Liver (tissue), 9 donors: ENCODE measurements around the gene TSHZ2. TPM values are rescaled to one million over a fixed set of nuclear protein-coding genes. Genes with fewer than 3 reads are reported as not detected.

Experiments
- DNase-seq: peaks from one replicate; pipeline ENCODE4 v3.0.0-alpha.2; 2017; ENCODE audit warnings: low spot score
- H3K27ac ChIP-seq, 2 donors: one replicate each; pipeline ENCODE4 v1.7.0; 2013; ENCODE audit warnings: inconsistent platforms in 2 of 2, low read length in 2 of 2, control low read depth in 1 of 2, low read depth in 1 of 2, mild to moderate bottlenecking in 1 of 2
- H3K27me3 ChIP-seq, 4 donors: one replicate each; pipeline versions ENCODE4 v1.6.1 to v1.7.0; 2013; ENCODE audit warnings: low read length in 3 of 4, inconsistent platforms in 1 of 4, mild to moderate bottlenecking in 1 of 4, moderate library complexity in 1 of 4; ENCODE audit not compliant: control insufficient read depth in 4 of 4, insufficient read depth in 4 of 4
- H3K36me3 ChIP-seq, 4 donors: one replicate each; pipeline versions ENCODE4 v1.6.1 to v1.7.0; 2013; ENCODE audit warnings: low read length in 3 of 4, mild to moderate bottlenecking in 3 of 4, low read depth in 1 of 4, moderate library complexity in 1 of 4; ENCODE audit not compliant: control insufficient read depth in 4 of 4, insufficient read depth in 3 of 4
- H3K4me1 ChIP-seq, 4 donors: one replicate each; pipeline versions ENCODE4 v1.6.1 to v1.7.0; 2013; ENCODE audit warnings: low read length in 3 of 4, mild to moderate bottlenecking in 3 of 4, moderate library complexity in 1 of 4; ENCODE audit not compliant: control insufficient read depth in 4 of 4, insufficient read depth in 4 of 4
- H3K4me3 ChIP-seq, 3 donors: one replicate each; pipeline versions ENCODE4 v1.6.1 to v1.7.0; 2013; ENCODE audit warnings: low read length in 3 of 3, control low read depth in 1 of 3, low read depth in 1 of 3, mild to moderate bottlenecking in 1 of 3
- H3K9ac ChIP-seq, 2 donors: one replicate each; pipeline ENCODE4 v1.7.0; 2013; ENCODE audit warnings: low read length in 2 of 2, mild to moderate bottlenecking in 2 of 2, moderate library complexity in 2 of 2, control low read depth in 1 of 2, low read depth in 1 of 2
- H3K9me3 ChIP-seq, 4 donors: one replicate each; pipeline versions ENCODE4 v1.6.1 to v1.7.0; 2013; ENCODE audit warnings: low read length in 3 of 4; ENCODE audit not compliant: control insufficient read depth in 4 of 4
- EGR1 ChIP-seq, 2 donors: IDR thresholded peaks; 2 replicates each; pipeline ENCODE4 v1.6.1; 2016 to 2018; ENCODE audit warnings: antibody characterized with exemption in 2 of 2, low read depth in 2 of 2
- FOXA1 ChIP-seq: IDR thresholded peaks from 2 replicates; pipeline ENCODE4 v1.6.1; 2016; ENCODE audit warnings: antibody characterized with exemption
- FOXA2 ChIP-seq: IDR thresholded peaks from 2 replicates; pipeline ENCODE4 v1.6.1; 2016; ENCODE audit warnings: antibody characterized with exemption
- GABPA ChIP-seq, 2 donors: IDR thresholded peaks in 1 of 2; conservative IDR thresholded peaks in 1 of 2; 2 replicates each; pipeline ENCODE4 v1.6.1; 2016; ENCODE audit warnings: antibody characterized with exemption in 2 of 2, mild to moderate bottlenecking in 1 of 2, moderate library complexity in 1 of 2
- HNF4A ChIP-seq, 2 donors: conservative IDR thresholded peaks; 2 replicates each; pipeline ENCODE4 v1.6.1; 2016; ENCODE audit warnings: antibody characterized with exemption in 2 of 2, mild to moderate bottlenecking in 2 of 2
- JUND ChIP-seq, 2 donors: IDR thresholded peaks; 2 replicates each; pipeline ENCODE4 v1.6.1; 2016; ENCODE audit warnings: antibody characterized with exemption in 2 of 2
- RAD21 ChIP-seq, 2 donors: IDR thresholded peaks; 2 replicates each; pipeline ENCODE4 v1.6.1; 2016; ENCODE audit warnings: antibody characterized with exemption in 2 of 2, mild to moderate bottlenecking in 2 of 2
- RXRA ChIP-seq, 2 donors: IDR thresholded peaks; 2 replicates each; pipeline ENCODE4 v1.6.1; 2017 to 2018; ENCODE audit warnings: antibody characterized with exemption in 2 of 2, mild to moderate bottlenecking in 1 of 2
- SP1 ChIP-seq: IDR thresholded peaks from 2 replicates; pipeline ENCODE4 v1.6.1; 2018; ENCODE audit warnings: antibody characterized with exemption, mild to moderate bottlenecking
- TAF1 ChIP-seq: conservative IDR thresholded peaks from 2 replicates; pipeline ENCODE4 v1.6.1; 2016; ENCODE audit warnings: antibody characterized with exemption, mild to moderate bottlenecking
- YY1 ChIP-seq: IDR thresholded peaks from 2 replicates; pipeline ENCODE4 v1.6.1; 2016; ENCODE audit warnings: antibody characterized with exemption, mild to moderate bottlenecking
- polyA plus RNA-seq, 2 donors: library from polyadenylated mRNA; stranded (reverse) in 1 of 2; unstranded in 1 of 2; fragments of 200-250 nt in 1 of 2; fragments of >200 nt in 1 of 2; fragmentation: Nextera tagmentation in 1 of 2; extraction: Ambion mirVana in 1 of 2; gene quantifications; one replicate each; pipeline versions ENCODE4 v1.2.1 to v1.2.3, GENCODE V29; 2013 to 2015
- total RNA-seq, 2 donors: library from RNA; depleted of rRNA; stranded (reverse); fragments of >200 nt; gene quantifications; one replicate each; pipeline ENCODE4 v1.2.3, GENCODE V29; 2014
- TF ChIP-seq, protein P1 (sequence below): IDR thresholded peaks from 2 replicates; pipeline ENCODE4 v1.6.1; 2016; ENCODE audit warnings: antibody characterized with exemption
- TF ChIP-seq, protein P2 (sequence below): IDR thresholded peaks from 2 replicates; pipeline ENCODE4 v1.6.1; 2016; ENCODE audit warnings: antibody characterized with exemption
- TF ChIP-seq, protein P3 (sequence below): fragments of 150-350 bp; IDR thresholded peaks from 2 replicates; pipeline ENCODE4 v1.5.1; 2017; ENCODE audit warnings: improper control_type of control experiment, low read depth, low read length; ENCODE audit not compliant: missing input control
- TF ChIP-seq, protein P4 (sequence below): IDR thresholded peaks from 2 replicates; pipeline ENCODE4 v1.6.1; 2016; ENCODE audit warnings: antibody characterized with exemption
- TF ChIP-seq, protein P5 (sequence below): IDR thresholded peaks from 2 replicates; pipeline ENCODE4 v1.6.1; 2016; ENCODE audit warnings: antibody characterized with exemption, mild to moderate bottlenecking
- donor health status: healthy.
- donor health status: healthy.
- donor health status: healthy.
- donor health status: healthy.
- donor health status: healthy.

The TSHZ2 gene
- total and polyA plus RNA-seq, 4 donors: 2.9 to 11.3 (median 7.8) TPM

DNA sequence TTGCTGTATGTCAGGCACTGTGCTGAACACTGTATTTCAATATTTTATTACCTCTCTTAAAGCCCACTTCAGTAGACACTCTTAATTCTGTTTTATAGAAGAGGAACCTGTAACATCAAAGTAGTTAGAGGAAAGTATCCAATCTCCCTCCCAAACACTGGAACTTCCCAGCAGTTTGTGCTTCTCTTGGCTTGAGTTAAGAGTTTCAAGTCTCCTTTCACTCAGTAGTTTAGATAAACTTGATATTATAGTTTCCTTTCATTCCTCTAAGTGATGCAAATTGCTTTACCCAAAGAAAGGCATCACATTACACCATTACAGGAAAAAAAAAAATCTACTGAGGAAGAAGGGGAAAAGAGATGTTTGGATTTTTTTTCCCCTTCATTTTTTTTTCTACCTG lies 164.3 kb downstream of the TSHZ2 start:
- no peaks in the 10 kb centered on the region for H3K27me3 ChIP-seq
- no peak for DNase-seq
- H3K9me3 ChIP-seq: no peaks in the 10 kb centered on the region
- no peak overlapping the region for H3K27ac ChIP-seq
- no peaks in the 10 kb centered on the region for H3K4me1 ChIP-seq
- no peak overlapping the region for H3K4me3 ChIP-seq
- TF ChIP-seq RXRA (IDR thresholded peaks at IDR 0.05) (no peak), TAF1 (no peak), FOXA2 (no peak), YY1 (no peak), GABPA (IDR thresholded peaks at IDR 0.05 in 1 of 2, conservative IDR thresholded peaks at IDR 0.05 in 1 of 2) (no peak), FOXA1 (no peak), SP1 (no peak), RAD21 (IDR thresholded peaks at IDR 0.05) (no peak), JUND (IDR thresholded peaks at IDR 0.05) (no peak), HNF4A (conservative IDR thresholded peaks at IDR 0.05) (no peak), EGR1 (IDR thresholded peaks at IDR 0.05; ENCODE audit: low read depth in 2 of 2) (no peak)
- TF ChIP-seq, protein P1, sequence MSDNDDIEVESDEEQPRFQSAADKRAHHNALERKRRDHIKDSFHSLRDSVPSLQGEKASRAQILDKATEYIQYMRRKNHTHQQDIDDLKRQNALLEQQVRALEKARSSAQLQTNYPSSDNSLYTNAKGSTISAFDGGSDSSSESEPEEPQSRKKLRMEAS: no peak
- TF ChIP-seq, protein P2, sequence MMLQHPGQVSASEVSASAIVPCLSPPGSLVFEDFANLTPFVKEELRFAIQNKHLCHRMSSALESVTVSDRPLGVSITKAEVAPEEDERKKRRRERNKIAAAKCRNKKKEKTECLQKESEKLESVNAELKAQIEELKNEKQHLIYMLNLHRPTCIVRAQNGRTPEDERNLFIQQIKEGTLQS: no peak
- TF ChIP-seq, protein P3, sequence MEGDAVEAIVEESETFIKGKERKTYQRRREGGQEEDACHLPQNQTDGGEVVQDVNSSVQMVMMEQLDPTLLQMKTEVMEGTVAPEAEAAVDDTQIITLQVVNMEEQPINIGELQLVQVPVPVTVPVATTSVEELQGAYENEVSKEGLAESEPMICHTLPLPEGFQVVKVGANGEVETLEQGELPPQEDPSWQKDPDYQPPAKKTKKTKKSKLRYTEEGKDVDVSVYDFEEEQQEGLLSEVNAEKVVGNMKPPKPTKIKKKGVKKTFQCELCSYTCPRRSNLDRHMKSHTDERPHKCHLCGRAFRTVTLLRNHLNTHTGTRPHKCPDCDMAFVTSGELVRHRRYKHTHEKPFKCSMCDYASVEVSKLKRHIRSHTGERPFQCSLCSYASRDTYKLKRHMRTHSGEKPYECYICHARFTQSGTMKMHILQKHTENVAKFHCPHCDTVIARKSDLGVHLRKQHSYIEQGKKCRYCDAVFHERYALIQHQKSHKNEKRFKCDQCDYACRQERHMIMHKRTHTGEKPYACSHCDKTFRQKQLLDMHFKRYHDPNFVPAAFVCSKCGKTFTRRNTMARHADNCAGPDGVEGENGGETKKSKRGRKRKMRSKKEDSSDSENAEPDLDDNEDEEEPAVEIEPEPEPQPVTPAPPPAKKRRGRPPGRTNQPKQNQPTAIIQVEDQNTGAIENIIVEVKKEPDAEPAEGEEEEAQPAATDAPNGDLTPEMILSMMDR: no peak
- TF ChIP-seq, protein P4, sequence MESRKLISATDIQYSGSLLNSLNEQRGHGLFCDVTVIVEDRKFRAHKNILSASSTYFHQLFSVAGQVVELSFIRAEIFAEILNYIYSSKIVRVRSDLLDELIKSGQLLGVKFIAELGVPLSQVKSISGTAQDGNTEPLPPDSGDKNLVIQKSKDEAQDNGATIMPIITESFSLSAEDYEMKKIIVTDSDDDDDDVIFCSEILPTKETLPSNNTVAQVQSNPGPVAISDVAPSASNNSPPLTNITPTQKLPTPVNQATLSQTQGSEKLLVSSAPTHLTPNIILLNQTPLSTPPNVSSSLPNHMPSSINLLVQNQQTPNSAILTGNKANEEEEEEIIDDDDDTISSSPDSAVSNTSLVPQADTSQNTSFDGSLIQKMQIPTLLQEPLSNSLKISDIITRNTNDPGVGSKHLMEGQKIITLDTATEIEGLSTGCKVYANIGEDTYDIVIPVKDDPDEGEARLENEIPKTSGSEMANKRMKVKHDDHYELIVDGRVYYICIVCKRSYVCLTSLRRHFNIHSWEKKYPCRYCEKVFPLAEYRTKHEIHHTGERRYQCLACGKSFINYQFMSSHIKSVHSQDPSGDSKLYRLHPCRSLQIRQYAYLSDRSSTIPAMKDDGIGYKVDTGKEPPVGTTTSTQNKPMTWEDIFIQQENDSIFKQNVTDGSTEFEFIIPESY: no peak
- TF ChIP-seq, protein P5, sequence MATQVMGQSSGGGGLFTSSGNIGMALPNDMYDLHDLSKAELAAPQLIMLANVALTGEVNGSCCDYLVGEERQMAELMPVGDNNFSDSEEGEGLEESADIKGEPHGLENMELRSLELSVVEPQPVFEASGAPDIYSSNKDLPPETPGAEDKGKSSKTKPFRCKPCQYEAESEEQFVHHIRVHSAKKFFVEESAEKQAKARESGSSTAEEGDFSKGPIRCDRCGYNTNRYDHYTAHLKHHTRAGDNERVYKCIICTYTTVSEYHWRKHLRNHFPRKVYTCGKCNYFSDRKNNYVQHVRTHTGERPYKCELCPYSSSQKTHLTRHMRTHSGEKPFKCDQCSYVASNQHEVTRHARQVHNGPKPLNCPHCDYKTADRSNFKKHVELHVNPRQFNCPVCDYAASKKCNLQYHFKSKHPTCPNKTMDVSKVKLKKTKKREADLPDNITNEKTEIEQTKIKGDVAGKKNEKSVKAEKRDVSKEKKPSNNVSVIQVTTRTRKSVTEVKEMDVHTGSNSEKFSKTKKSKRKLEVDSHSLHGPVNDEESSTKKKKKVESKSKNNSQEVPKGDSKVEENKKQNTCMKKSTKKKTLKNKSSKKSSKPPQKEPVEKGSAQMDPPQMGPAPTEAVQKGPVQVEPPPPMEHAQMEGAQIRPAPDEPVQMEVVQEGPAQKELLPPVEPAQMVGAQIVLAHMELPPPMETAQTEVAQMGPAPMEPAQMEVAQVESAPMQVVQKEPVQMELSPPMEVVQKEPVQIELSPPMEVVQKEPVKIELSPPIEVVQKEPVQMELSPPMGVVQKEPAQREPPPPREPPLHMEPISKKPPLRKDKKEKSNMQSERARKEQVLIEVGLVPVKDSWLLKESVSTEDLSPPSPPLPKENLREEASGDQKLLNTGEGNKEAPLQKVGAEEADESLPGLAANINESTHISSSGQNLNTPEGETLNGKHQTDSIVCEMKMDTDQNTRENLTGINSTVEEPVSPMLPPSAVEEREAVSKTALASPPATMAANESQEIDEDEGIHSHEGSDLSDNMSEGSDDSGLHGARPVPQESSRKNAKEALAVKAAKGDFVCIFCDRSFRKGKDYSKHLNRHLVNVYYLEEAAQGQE: no peak
- no peak overlapping the region for H3K9ac ChIP-seq
- H3K36me3 ChIP-seq: peaks cover 0 to 4% (median 0%) of the 10 kb centered on the region in 4 donors
